Esophagus muscularis mucosa (tissue), 4 donors: ENCODE measurements around the gene TGFBI.

ENCODE experiments used
- CTCF ChIP-seq, 3 experiments: fragments of 200-600 bp in 2 of 3; fragments of 450-650 bp in 1 of 3; sonication (generic) in 2 of 3; IDR thresholded peaks; one replicate each; pipeline ENCODE4 v1.5.1; 2017 to 2019; ENCODE audit warnings: antibody characterized with exemption in 3 of 3, mild to moderate bottlenecking in 2 of 3, moderate library complexity in 1 of 3
- EP300 ChIP-seq: sonication (generic); formaldehyde crosslinking; IDR thresholded peaks from one replicate; pipeline ENCODE4 v1.6.1; 2017; ENCODE audit warnings: antibody characterized with exemption
- POLR2AphosphoS5 ChIP-seq, 2 donors: sonication (generic); formaldehyde crosslinking; IDR thresholded peaks; one replicate each; pipeline ENCODE4 v1.6.1; 2017; ENCODE audit warnings: antibody characterized with exemption in 2 of 2

- TF ChIP-seq EP300 (no peak), CTCF (IDR thresholded peaks at IDR 0.05) (no peak), POLR2AphosphoS5 (IDR thresholded peaks at IDR 0.05) (no peak)
Measured at GRCh38 chr5:136051486-136052220, 22.9 kb downstream of the TGFBI start.
